ENCODE measurements around the gene ENTREP3. TPM values are rescaled to one million over a fixed set of nuclear protein-coding genes. Genes with fewer than 3 reads are reported as not detected.
A peak's percentile ranks its signal among the peaks of the same experiment; 100 is the strongest.
"Not testable (repeated sequence)": the region's sequence is repeated elsewhere in the genome, so short reads cannot be mapped to it uniquely, and the experiment has no call there.

ENTREP3 gene
- total RNA-seq (2014; rRNA removed; shearing (Covaris generic)), result 5.9 and 8.1 TPM in 2 replicates

DNA sequence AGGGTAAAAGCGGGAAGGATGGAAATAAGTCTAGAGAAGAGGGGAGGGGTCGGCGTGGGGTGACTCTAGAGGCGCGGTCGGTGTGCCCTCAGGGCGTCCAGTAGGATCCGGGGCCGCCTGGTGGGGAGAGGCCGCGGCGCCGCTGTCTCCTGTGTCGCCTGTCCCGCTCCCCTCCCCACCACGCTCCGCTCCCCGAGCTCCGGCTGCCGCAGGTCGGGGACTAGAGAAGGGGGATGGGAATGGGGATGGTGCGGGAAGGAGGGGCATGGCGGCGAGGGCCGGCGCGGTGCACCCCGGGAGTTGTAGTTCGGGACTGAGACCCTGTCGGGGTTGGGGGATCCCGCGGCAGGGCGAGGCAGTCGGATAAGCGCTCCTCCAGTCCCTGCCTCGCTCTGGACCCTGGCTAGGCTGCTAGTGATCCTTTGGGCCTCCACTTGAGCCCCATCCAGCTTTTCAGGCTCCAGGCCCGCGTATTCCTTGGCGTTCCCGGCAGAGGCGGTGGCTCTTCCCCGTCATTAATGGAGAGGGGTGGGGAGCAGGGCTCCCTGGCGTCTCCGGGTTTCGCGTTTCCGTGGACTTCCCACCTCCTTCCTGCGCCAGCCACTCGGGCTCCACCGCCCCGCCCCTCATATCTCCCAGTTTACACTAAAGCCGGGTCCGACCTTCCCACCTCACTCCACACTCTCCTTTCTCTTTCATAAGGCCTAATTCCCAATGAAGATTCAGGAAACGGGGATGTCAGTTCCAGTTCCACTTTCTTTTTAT lies at the start of gene ENTREP3:
Gene ENTREP3 (minus strand): TSS at position 241 of the 765 bp plus-strand sequence. CDS start 606 bp downstream, outside the sequence.
- peak; percentile 84 for DNase-seq (ENCODE audit: low read depth)

GRCh38 chr1:155304558-155305063 lies 49.3 kb upstream of the ENTREP3 start:
- DNase-seq (ENCODE audit: low read depth), result no peak

DNA sequence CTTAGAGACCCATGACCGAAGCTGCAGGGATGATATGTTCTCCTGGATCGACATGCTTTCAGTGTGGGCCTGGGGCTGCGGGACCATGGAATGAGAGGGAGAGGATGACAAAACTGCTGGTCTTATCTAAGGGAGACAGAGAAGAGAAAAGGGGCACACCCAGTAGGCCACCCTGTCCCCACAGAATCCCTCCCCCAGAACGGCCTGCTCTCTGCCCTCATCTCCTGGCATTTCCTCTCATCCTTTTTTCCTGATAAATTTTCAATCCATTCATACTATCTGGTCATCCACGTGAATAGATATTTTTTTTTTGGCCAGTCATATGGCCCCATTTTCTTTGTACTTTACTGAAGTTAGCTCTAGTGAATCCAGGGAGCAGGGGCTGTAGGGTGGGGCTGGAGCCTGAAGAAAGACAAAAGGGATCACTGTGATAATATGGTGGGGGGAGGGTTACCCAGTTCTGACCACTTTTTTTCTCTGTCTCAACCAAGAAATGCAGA lies 46.1 kb upstream of the ENTREP3 start, which contains the start of gene PKLR:
Gene PKLR (minus strand): TSS at position 97 of the 500 bp plus-strand sequence. CDS start 43 bp downstream, at position 54.
- no peak for DNase-seq (ENCODE audit: low read depth)

DNA sequence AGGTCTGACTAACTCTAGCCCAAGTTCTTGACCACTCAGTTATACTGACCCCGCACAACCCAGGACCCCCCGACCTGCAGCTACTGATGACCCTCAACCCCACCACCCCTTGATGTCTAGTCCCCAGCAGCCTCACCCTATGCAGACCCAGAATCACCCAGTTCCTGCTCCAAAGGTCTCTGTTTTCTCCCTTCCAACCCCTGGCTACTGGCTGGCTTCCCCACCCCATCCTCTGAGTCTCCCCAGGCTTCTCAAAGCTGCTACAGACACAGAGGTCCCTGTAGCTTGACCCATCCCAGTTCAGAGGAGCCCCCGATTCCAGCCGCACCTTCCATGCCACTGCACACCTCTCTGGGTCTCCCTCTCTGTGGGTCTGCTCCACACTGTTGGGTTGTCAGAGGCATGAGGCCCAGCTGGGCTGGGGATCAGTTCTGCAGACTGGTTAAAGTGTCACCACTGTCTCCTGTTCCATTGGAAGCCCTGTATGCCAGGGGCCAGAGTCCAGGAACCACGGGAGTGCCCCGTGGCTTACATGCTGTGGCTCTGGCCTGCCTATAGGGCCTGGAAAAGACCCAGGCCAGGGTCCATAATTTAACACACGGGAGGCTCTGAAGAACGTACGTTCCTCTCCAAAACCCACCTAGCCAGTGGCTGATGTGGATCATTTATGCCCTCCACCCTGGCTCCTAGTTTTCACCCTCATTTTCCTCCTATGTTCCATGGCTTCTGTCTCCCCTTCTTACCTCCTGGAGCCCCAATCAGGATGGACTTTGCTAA lies 45.5 kb upstream of the ENTREP3 start:
- DNase-seq (ENCODE audit: low read depth), result no peak

- DNase-seq (ENCODE audit: low read depth), result no peak
These were observed 44.7 kb upstream of the ENTREP3 start for GRCh38 chr1:155300024-155300423.

DNA sequence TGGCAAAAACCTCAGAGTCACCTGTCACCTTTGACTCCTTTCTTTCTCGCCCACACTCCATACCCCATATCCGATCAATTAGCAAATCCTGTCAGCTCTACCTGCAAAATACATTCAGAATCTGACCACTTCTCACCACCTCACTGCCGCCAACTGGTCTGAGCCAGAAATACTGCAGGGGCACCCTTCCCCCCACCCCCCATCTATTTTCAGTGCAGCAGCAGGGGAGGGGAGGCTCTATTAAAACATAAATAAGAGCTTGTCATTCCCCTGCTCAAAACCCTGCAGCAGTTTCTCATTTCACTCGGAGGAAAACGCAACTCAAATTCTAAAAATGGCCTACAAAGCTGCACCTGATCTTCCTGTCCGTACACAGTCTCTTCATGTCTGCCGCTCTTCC lies 42.1 kb upstream of the ENTREP3 start:
- no peak for DNase-seq (ENCODE audit: low read depth)

GRCh38 chr1:155296661-155297060 lies 41.4 kb upstream of the ENTREP3 start:
- DNase-seq (ENCODE audit: low read depth), result no peak

DNA sequence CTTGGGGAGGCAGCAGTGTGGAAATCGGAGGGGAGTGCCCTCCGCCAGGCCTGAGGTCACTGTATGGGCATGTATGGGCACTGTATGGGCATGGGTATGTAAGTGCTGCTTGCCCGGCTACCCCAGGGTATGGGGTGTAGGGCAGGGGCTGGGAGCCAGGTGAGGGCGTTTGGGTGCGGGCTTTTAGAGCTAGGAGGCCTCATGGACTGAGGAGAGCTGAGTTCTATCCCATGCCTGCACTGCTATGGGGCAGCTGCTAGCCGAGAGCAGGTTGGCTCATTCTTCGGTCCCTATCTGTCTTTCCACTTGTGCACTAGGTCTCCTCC lies 40.6 kb upstream of the ENTREP3 start:
- no peak for DNase-seq (ENCODE audit: low read depth)

GRCh38 chr1:155295183-155295941 lies 40.1 kb upstream of the ENTREP3 start:
- DNase-seq (ENCODE audit: low read depth), result no peak

- DNase-seq (ENCODE audit: low read depth), result no peak
These were observed 39.4 kb upstream of the ENTREP3 start for GRCh38 chr1:155294520-155295182.

GRCh38 chr1:155293086-155293749 lies 37.9 kb upstream of the ENTREP3 start:
- no peak for DNase-seq (ENCODE audit: low read depth)

GRCh38 chr1:155291006-155291405 lies 35.7 kb upstream of the ENTREP3 start:
- not testable (repeated sequence) for DNase-seq (ENCODE audit: low read depth)

- DNase-seq (ENCODE audit: low read depth), result no peak
These were observed 32.8 kb upstream of the ENTREP3 start for GRCh38 chr1:155287987-155288543.

DNA sequence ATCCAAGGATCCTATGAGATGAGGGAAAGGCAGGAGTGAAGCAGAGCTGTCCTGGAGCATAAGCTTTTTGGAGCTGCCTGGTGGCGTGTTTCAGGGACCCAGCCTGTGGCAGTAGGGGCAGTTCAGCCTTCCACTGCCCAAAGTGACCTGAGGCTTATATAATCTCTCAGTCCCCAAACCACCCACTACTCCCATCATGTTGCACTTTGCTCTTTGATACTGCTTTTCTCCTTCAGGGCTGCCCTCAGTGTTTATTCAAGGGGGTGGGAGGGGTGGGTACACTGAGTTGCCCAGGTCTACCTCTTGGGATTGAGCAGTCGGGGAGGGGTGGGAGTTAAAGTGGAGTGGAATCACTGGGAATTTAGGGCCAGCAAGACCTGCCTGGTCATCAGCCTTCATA lies 31.3 kb upstream of the ENTREP3 start:
- DNase-seq (ENCODE audit: low read depth), result no peak

DNA sequence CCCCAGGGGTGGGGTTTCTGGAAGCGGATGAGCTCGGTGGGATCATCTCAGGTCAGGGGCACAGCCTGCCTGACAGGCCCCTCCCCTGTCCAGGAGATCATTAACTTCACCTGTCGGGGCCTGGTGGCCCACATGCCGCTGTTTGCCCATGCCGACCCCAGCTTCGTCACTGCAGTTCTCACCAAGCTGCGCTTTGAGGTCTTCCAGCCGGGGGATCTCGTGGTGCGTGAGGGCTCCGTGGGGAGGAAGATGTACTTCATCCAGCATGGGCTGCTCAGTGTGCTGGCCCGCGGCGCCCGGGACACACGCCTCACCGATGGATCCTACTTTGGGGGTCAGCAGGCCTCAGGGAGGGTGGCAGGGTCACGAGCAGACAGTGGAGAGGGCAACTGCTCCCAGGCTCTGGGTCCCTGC lies 30.4 kb upstream of the ENTREP3 start:
- DNase-seq (ENCODE audit: low read depth), result no peak

GRCh38 chr1:155285063-155285462 lies 29.8 kb upstream of the ENTREP3 start:
- DNase-seq (ENCODE audit: low read depth), result no peak

DNA sequence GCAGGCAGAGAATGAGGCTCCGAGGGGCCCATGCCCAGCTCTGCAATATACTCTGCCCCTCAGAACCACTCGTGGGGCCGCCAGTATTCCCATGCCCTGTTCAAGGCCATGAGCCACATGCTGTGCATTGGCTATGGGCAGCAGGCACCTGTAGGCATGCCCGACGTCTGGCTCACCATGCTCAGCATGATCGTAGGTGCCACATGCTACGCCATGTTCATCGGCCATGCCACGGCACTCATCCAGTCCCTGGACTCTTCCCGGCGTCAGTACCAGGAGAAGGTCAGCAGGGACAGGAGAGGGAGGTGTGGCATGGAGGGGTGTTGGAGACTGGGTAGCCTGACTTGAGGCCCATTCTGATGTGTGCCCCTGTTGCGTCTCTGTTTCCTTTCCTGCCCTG lies 29.2 kb upstream of the ENTREP3 start:
- DNase-seq (ENCODE audit: low read depth), result no peak

DNA sequence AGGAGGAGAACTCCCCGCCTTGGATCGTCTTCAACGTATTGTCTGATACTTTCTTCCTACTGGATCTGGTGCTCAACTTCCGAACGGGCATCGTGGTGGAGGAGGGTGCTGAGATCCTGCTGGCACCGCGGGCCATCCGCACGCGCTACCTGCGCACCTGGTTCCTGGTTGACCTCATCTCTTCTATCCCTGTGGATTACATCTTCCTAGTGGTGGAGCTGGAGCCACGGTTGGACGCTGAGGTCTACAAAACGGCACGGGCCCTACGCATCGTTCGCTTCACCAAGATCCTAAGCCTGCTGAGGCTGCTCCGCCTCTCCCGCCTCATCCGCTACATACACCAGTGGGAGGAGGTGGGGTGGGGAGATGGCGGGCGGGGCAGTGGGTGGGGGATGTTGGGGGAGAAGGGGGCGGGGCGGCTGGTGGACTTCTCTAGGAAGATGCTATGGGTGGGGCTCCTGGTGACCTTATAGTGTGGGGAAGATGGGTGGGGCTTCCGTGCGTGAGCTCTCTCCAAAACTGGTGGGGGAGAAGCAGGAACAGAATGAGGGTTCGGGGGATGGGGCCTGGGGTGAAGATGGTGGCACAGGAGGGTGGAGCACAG lies 27.3 kb upstream of the ENTREP3 start:
- DNase-seq (ENCODE audit: low read depth), result no peak

DNA sequence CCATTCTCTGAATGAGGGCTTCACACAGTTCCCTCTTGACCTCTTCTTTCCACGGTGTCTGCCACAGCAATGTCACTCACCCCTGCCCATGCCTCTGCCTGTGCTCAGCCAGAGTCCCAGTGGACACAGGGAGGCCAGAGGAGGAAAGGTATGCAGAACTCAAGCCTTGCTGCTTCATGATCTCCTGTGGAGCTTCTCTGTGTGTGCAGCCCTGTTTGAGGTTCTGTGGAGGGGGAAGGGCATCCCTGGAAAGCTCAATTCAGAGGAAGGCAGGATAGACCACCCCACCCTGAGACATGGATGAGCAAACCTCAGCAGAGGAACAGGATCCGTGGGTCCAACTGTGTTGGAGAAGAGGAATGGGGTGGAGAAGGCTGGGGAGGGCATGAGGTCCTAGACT lies 24.0 kb upstream of the ENTREP3 start:
- DNase-seq (ENCODE audit: low read depth), result no peak

DNA sequence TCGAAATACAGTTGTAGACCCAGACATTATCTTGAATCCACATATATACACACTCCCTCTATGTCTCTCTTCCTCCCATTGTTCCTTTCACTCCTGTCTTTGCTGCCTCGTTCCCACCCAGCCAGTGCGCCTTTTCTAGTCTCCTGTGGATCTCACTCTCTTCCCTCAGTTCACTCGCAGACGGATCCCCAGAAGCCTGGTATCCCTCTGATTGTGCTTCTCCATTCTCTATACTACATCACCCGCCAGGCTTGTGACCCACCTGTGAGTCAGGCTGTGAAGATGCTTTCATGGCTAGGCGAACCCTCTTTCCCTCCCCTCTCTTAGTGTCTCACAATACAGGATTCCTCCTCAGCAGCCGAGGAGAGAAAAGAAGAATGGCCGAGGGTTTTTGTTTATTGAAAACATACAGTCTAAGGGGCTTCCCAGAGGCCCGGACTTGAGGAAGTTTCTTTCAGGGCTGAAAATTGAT lies 23.4 kb upstream of the ENTREP3 start:
- DNase-seq (ENCODE audit: low read depth), result no peak

All from M059J (cell line).